ENCODE measurements around the gene S100A14. TPM values are rescaled to one million over a fixed set of nuclear protein-coding genes. Genes with fewer than 3 reads are reported as not detected.
A peak's percentile ranks its signal among the peaks of the same experiment; 100 is the strongest.
"Not testable (repeated sequence)": the region's sequence is repeated elsewhere in the genome, so short reads cannot be mapped to it uniquely, and the experiment has no call there.

The S100A14 gene
- total RNA-seq, 1 donor from 2014 or later, result not detected

DNA sequence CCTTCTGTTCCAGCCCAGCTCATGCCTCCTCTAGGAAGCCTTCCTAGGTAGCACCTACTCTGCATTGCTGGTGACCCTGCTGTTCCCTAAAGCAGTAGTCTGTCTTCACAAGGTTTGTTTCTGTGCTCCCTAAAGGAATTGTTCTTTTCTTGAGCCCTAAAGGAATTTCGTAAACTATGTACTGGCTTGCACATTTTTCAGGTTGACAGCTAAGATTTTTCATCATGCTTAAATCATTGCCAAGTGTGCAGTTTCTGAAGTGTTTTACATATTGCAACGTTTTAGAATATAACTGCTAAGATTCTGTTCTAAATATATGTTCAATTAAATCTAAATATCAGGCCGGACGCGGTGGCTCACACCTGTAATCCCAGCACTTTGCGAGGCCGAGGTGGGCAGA lies 16.3 kb downstream of the S100A14 start:
- no peaks in the 10 kb centered on the region for H3K27me3 Mint-ChIP-seq
- intact Hi-C loops (cut with micrococcal nuclease), result loop anchor here (1.0 to 2.0 kb wide), 4 partner anchors 27 to 71 kb away; partner anchors contain the start of genes CHTOP and SNAPIN
- H3K4me3 Mint-ChIP-seq, result peak overlapping the region; percentile 20
- H3K36me3 Mint-ChIP-seq (ENCODE audit: low read depth), result no peaks in the 10 kb centered on the region
- H3K27ac Mint-ChIP-seq, result peak overlapping the region; percentile 90
- ChIA-PET CTCF (interaction anchor here (1.0 to 2.2 kb wide), 3 partner anchors 11 to 31 kb away, joined by 4 to 9 read pairs (median 4); no protein-coding TSS in a partner anchor), POLR2A (interaction anchor here (0.9 to 5.8 kb wide), 13 partner anchors 8 to 391 kb away, joined by 3 to 138 read pairs (median 10); partner anchors contain the start of genes CHTOP, INTS3, RPS27 and S100A1)
- TF ChIP-seq CTCF (IDR thresholded peaks at IDR 0.05), result no peak
- H3K9me3 Mint-ChIP-seq, result no peaks in the 10 kb centered on the region
- DNase-seq, result no peak
- H3K4me1 Mint-ChIP-seq, result peaks cover 55% of the 10 kb centered on the region
- no peak for ATAC-seq (ENCODE audit: low read depth)

- Mint-ChIP-seq H3K27me3 (no peaks in the 10 kb centered on the region), H3K36me3 (ENCODE audit: low read depth) (no peaks in the 10 kb centered on the region), H3K4me3 (peak overlapping the region; percentile 73), H3K9me3 (no peaks in the 10 kb centered on the region), H3K4me1 (peaks cover 48% of the 10 kb centered on the region), H3K27ac (peak overlapping the region; percentile 96)
- DNase-seq (peak; percentile 57), ATAC-seq (ENCODE audit: low read depth) (peak; percentile 92)
- no peak for TF ChIP-seq CTCF (IDR thresholded peaks at IDR 0.05)
- ChIA-PET CTCF (interaction anchor here (0.6 to 2.2 kb wide), 8 partner anchors 26 to 674 kb away, joined by 3 to 9 read pairs (median 4); partner anchors contain the start of genes CHTOP, HAX1 and S100A13), POLR2A (interaction anchor here (0.6 to 5.8 kb wide), 27 partner anchors 8 to 392 kb away, joined by 3 to 138 read pairs (median 5); partner anchors contain the start of genes CHTOP, CREB3L4, INTS3 and RPS27)
- intact Hi-C loops (cut with micrococcal nuclease), result loop anchor here (1.0 to 2.0 kb wide), 5 partner anchors 26 to 393 kb away; partner anchors contain the start of genes CHTOP and SNAPIN
Observed at GRCh38 chr1:153598309-153599172, 17.6 kb downstream of the S100A14 start.

GRCh38 chr1:153597206-153597605 lies 18.9 kb downstream of the S100A14 start:
- Mint-ChIP-seq H3K9me3 (no peaks in the 10 kb centered on the region), H3K27me3 (no peaks in the 10 kb centered on the region), H3K4me3 (peak overlapping the region; percentile 64), H3K27ac (peak overlapping the region; percentile 96), H3K4me1 (peaks cover 44% of the 10 kb centered on the region), H3K36me3 (ENCODE audit: low read depth) (no peaks in the 10 kb centered on the region)
- intact Hi-C loops (cut with micrococcal nuclease), result no loop called here
- no peak for DNase-seq
- ChIA-PET POLR2A (interaction anchor here (0.7 to 5.8 kb wide), 6 partner anchors 25 to 133 kb away, joined by 5 to 138 read pairs (median 23); partner anchors contain the start of genes CHTOP, INTS3, S100A1 and S100A13), CTCF (no interaction called here)
- ATAC-seq (ENCODE audit: low read depth), result peak; percentile 22
- TF ChIP-seq CTCF (IDR thresholded peaks at IDR 0.05), result no peak

GRCh38 chr1:153592748-153593147 lies 23.4 kb downstream of the S100A14 start:
- intact Hi-C loops (cut with micrococcal nuclease), result no loop called here
- ATAC-seq (ENCODE audit: low read depth), result no peak
- H3K4me1 Mint-ChIP-seq, result peaks cover 13% of the 10 kb centered on the region
- ChIA-PET CTCF (no interaction called here), POLR2A (interaction anchor here (0.6 to 1.7 kb wide), 3 partner anchors 17 to 41 kb away, joined by 3 to 9 read pairs (median 4); partner anchors contain the start of gene CHTOP)
- no peak overlapping the region for H3K27ac Mint-ChIP-seq
- H3K27me3 Mint-ChIP-seq, result no peaks in the 10 kb centered on the region
- DNase-seq, result no peak
- H3K4me3 Mint-ChIP-seq, result no peak overlapping the region
- TF ChIP-seq CTCF (IDR thresholded peaks at IDR 0.05), result no peak
- no peaks in the 10 kb centered on the region for H3K9me3 Mint-ChIP-seq
- H3K36me3 Mint-ChIP-seq (ENCODE audit: low read depth), result no peaks in the 10 kb centered on the region

GRCh38 chr1:153588482-153588881 lies 27.6 kb downstream of the S100A14 start:
- ChIA-PET CTCF (interaction anchor here (0.6 kb wide), 1 partner anchor 92 kb away, joined by 3 read pairs; no protein-coding TSS in a partner anchor), POLR2A (interaction anchor here (0.8 kb wide), 1 partner anchor 194 kb away, joined by 6 read pairs; no protein-coding TSS in a partner anchor)
- intact Hi-C loops (cut with micrococcal nuclease), result no loop called here
- H3K36me3 Mint-ChIP-seq (ENCODE audit: low read depth), result no peaks in the 10 kb centered on the region
- H3K9me3 Mint-ChIP-seq, result no peaks in the 10 kb centered on the region
- no peaks in the 10 kb centered on the region for H3K27me3 Mint-ChIP-seq
- no peak for ATAC-seq (ENCODE audit: low read depth)
- H3K4me1 Mint-ChIP-seq, result no peaks in the 10 kb centered on the region
- no peak overlapping the region for H3K27ac Mint-ChIP-seq
- no peak for DNase-seq
- TF ChIP-seq CTCF (IDR thresholded peaks at IDR 0.05), result no peak
- H3K4me3 Mint-ChIP-seq, result no peak overlapping the region

DNA sequence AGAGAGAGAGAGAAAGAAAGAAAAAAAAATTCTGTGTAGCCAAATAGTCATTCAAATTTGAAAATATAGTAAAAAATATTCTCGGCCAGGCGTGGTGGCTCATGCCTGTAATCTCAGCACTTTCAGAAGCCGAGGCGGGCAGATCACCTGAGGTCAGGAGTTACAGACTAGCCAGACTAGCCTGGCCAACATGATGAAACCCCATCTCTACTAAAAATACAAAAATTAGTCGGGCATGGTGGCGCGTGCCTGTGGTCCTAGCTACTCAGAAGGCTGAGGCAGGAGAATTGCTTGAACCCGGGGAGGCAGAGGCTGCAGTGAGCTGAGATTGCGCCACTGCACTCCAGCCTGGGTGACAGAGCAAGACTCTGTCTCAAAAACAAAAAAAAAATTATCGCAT lies 28.1 kb downstream of the S100A14 start:
- ATAC-seq (ENCODE audit: low read depth); POLR2A ChIA-PET; H3K4me3 Mint-ChIP-seq; H3K27me3 Mint-ChIP-seq; H3K9me3 Mint-ChIP-seq; H3K27ac Mint-ChIP-seq; H3K36me3 Mint-ChIP-seq (ENCODE audit: low read depth); intact Hi-C loops (cut with micrococcal nuclease); H3K4me1 Mint-ChIP-seq; DNase-seq: not testable (repeated sequence)
- CTCF ChIA-PET, result interaction anchor here (0.6 kb wide), 1 partner anchor 92 kb away, joined by 3 read pairs; no protein-coding TSS in a partner anchor
